Measurements from ENCODE around the gene NEK6.

NEK6 gene

DNA sequence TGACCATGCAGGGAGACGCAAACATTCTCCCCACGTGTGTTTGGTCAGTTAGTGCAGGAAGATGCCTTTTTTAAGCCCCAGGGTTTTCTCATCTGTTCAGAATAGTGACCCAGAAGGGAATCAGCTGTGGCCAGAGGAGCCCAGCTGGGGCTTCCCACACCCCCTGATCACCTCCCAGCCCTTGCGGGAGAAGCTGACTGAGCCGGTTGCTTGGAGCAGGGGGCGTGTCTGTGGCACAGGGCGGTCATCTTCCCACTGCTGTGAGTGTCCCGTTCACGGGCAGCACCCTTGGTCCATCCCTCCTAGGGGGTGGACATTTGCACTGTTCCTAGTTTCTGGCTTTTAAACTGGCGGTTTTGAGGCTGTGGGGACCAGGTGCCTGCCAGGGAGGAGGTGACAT is 69.7 kb downstream of the NEK6 start:
- DNase-seq, result no peak

DNA sequence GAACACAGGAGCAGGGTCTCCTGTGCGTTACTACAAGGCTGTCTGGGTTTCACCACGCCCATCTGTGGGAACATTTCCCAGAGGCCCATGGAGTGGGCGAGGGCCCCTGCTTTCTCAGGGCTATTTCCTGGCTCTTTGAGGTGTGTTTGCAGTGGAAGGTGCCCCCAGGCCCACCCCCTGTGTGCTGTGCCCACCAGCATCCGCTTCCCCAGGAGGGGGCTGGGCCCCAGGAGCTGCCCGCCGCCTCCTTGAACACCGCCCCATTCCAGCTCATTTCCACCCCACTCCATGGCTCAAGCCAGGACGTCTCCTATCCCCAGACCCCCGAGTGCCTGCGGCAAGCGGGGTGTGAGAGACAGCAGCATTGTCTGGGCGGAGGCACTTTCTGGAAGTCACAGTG is 70.5 kb downstream of the NEK6 start:
- DNase-seq, result no peak

DNA sequence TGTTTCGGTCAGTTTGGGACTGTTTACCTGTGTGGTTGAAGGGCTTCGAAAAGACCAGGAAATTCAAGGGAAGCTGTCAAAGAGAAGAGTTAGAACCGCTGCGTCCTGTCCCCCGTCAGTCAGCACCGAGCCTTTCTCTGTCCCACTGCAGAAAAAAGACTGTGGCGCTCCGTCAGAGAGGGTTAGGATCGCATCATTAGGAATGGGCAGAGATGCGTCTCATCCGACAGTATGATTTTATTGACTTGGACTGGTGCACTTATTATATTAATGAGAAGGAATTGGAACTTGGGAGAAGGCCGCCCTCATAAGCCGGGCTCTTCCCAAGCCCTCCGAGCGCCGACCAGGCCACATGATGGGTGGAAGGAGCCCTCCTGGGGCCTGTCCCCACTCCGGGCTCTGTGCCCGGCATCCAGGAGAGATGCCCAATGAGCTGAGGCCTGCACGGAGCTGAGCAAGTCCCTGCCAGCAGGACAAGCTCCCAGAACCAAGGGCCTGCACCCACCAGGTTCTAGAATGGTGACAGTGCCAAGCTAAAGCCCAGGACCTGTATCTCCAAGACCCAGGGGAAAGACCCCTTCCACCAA is 71.5 kb downstream of the NEK6 start:
- no peak for DNase-seq

DNA sequence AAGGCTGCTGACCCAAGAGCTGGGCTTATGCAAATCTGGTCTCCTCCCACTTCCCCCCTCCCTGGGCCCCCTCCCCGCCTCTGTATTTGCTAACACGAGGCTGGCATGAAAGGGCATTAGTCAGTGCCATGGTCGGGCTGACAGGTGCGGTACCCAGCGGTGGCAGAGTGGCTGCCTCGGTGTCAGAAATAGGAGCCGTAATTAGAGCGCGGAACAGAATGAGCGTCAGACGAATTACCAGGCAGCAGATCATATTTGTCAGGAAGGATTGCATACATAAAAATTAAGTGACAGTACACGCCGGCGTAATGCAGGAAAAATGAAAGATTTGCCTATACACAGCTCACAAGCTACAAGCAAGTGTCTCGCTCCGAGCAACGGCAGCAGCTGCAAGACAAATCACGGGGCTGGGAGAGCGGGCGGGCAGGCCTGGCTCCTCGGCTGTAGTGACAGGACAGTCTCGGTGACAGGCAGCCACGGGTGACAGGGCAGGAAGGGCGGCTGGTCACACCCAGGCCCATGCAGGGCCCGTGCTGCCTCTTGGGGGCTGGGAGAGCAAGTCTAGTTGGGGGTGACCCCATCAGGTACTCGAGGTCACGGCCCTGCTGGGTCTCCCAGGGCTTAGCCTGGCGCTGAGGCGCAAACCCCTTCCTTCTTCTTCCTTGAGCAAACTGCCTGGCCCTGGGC is 72.4 kb downstream of the NEK6 start:
- no peak for DNase-seq

DNA sequence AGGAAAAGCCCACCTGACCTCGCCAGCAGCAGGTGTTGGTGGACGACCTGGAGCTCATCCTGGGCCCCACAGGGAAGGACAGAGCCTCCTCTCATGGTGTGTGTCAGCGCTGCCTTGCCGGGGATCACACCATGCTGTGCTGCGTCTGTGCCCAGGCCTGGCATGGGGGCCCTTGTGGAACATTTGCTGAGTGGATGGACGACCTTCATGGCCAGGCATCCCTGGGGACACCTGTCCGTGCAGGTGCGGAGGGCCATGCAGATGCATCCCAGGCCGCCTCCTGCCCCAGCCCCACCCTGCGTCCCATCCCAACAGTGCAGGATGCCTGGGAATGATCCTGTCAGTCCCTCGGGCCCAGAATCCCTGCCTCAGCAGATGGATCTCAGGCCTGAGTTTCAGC is 73.8 kb downstream of the NEK6 start:
- DNase-seq, result no peak

DNA sequence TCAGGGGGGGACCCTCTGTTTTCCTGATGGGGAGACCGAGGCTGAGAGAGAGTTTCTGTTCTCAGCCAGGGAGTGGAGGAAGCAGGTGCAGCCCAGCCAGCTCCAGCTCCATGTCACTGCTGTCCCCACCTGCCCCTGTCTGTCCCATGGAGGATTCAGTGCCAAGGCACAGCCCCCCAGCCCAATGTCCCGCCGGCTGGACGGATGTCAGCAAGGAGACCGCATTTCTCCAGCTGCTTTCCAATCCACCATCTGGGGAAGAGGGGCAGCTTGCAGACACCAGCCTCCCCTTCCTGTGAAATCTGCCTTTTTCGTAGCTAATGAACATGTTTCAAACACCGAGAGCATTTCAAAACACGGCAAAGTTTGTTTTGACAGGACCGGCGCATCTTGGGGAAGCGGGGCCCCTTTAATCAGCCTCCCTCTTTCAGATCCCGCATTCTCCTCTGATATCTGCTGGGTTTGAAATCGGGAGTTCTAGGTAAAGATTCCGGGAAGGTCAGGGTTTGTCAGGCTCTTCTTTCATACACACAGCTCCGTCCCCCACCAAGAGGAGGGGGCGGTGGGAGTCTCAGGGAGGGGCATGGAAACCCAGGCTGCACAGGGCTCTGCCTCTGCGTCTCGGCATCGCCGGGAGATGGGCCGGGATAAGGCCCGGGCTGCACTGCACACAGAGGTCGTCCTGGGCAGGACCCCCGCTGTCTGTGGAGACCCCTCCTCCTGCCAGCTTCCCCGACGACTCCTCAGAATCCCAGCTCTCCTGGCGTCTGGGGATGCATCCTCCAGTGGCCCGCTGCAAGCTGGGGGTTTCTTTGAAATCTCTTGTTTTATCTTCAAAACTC is 74.8 kb downstream of the NEK6 start:
- no peak for DNase-seq

DNA sequence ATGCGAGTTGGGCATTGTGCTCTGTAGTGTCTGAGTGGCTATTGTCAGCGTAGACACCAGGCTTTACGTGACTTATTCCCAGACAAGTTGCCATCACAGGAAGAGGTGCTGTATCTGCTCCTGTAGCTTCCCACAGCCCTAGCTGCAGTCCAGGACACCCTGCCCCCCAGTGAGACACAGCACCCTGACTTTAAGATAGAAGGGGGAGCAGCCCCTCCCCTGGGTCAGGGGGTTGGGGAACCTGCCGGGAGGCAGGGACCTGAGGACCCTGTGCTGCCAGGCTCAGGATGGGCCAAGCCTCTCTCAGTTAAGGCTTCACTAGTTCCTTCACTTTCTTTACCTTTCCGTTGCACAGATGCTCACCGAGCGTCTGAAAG is 75.4 kb downstream of the NEK6 start:
- DNase-seq, result no peak

DNA sequence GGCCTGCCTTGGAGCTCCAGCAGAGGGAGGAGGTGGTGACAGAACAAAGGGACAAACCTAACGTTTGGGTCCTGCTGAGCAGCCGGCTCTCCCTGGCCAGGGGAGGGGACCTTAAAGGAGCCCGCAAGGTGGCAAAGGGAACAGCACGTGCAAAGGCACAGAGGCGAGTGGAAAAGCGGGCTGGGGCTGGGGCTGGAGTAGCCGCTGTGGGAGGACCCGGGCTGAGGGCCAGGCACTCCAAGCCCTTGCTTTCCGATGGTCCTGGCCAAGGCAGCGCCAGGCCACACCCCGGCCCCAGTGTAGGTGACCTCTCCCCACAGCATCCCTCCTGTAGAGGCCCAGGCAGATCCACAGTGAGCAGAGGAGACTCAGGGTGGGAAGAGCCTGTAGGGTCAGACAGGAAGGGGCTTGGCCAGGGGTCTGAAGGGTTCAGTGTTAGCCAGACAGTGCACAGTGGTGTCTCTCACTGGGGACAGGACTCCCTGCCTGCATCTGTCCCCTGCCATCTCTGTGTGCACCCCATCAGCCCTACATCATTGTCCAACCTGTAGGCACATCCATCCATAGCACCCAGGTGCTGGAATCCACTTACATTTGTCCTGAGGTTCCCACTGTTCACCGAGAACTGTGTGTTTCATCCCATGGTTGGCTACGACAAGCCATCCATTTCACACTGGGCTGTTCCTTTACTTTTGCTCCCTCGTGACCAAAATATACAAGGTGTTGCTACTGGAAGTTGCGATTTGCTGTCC is 77.0 kb downstream of the NEK6 start:
- DNase-seq, result no peak

DNA sequence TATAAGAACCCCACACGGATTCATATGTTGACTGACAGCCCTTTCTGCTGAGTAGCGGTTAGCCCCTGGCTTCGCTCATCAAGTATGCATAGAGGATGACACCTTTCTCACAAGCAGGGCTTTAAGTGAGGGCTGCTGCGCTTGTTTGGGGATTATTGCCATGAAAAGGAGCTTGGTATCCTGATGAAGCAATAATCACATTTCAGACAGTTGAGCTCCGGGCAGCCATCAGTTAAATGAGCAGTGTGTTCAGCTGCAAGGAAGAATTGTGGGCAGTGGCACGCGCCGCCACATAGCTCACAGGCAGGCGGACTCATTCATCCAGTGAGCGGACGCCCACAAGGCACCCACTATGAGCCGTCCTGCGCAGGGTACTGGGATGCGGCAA is 77.6 kb downstream of the NEK6 start:
- no peak for DNase-seq

DNA sequence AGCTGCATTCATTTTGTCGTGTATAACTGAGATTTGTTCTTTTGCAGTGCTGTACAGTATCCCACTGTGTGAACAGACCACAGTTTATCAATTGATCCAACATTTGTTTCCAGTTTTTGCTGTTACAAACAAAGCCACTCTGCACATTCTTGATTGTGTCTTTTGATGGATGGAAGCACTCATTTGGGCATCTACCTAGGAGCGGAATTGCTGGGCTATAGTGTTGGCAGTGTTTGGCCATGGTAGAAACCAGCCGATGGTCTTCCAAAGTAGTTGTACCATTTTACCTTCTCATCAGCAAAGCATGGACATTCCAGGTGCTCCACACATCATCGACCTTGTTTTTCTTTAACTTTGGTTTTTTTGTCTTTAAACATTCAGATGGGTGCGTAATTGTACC is 79.8 kb downstream of the NEK6 start:
- DNase-seq, result no peak

DNA sequence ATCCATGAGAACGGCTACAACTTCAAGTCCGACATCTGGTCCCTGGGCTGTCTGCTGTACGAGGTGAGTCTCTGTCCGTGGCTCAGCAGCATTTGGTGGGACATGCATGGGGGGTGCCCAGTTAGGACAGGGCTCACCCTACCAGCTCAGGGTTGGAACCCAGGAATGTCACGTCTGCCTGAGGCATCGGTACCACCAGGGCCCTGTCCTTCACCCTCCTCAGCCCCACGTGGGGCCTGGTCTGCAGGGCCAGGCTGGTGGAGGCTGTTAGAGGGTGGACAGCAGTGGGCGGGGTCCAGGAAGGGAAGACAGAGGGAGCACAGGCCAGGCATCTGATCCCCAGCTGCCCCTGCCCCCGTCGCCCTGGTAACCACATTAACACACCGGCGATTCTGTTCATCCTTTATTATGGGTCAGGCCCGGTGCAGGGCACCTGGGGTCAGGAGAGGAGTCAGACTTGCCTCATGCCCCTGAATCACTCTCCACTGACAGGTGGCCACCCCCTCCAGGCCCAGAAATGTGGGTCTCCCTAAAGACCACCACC is 81.9 kb downstream of the NEK6 start:
- DNase-seq, result no peak

DNA sequence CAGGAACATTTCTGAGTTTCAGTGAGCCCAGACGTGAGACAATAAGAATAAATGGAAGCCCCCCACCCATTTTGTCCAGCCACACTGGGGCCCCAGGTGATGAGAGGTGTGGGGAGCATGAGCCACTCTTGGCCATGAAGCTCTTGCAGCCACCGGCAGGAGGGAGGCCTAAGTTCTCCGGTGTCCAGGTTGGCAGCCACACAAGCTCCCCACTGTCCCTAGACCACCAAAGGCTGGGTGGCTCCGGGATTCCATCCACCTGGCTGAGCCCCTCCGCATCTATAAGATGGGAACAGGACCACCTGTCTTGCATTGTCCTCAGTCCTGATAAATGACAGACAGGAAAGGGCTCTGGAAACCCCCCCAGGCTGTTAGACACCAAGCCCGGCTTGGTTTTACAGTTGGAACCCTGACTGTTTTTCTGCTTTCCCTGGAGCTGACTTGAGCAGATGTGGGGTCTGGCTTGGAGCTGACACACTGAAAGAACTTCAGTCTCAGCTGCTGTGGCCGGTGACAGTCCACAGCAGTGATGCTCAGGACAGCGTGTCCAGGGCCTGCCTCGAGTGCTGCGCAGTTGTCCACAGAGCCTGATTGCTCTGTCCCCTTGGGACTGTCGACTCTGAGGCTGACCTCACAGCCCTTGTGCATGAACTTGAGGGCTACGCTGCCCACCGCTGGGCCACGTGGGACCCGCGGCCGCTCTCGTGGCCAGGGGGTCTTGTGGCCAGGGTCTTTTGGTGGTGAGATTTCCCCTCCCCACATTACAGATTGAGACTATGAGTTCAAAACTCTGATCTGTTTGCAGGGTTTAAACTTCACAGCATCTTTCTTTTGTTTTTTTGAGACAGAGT is 82.7 kb downstream of the NEK6 start:
- DNase-seq, result no peak

DNA sequence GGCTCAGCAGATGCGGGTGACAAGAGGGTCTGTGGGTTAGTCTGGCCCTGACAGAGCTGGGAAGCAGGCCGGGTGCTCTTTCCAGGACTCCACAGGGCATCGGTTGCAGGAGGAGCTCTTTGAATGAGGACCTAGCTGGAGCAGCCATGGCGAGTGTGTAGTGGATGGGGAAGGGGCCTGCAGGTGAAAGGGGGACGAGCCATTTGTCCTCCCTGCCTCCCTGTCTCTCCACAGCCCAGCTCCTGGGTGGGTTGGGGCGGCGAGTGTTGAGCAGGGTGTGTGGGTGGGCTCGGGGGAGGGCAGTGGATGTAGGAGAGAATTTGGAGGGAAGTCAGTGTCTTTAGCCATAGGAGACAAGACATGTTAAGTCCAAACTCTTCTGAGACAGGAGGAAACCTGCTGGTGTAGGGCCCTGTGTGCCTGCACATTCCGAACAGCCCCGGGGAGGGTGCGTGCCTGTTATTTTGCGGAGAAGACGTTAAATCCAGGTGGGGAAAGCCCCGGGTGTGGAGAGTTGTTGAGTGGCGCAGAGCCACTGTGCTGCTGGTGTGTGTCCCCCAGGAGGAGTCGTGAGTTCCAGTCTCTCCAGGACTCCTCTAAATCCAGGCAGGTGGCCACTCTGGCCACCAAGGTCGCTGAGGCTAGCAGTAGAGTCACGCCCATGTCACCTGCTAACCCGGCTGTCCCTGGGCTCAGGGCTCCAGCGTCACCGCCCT is 83.9 kb downstream of the NEK6 start:
- no peak for DNase-seq

DNA sequence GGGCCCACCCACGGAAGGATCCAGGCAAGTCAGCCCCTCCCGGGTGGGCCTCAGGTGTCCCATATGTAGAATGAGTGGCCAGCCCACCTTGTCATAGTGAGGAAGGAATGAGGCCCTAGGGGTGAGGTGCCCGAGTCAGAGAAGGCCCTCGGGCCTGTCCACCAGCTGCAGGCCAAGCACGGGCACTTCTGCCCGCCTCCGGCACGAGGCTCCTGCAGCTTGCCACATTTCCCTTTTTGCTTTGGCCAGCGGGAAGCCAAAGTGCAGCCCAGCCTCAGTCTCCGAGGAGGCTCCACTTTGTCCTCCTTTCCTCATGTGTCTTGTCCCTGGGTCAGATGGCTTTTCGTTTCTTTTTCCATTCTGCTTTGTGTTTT is 84.6 kb downstream of the NEK6 start:
- no peak for DNase-seq

DNA sequence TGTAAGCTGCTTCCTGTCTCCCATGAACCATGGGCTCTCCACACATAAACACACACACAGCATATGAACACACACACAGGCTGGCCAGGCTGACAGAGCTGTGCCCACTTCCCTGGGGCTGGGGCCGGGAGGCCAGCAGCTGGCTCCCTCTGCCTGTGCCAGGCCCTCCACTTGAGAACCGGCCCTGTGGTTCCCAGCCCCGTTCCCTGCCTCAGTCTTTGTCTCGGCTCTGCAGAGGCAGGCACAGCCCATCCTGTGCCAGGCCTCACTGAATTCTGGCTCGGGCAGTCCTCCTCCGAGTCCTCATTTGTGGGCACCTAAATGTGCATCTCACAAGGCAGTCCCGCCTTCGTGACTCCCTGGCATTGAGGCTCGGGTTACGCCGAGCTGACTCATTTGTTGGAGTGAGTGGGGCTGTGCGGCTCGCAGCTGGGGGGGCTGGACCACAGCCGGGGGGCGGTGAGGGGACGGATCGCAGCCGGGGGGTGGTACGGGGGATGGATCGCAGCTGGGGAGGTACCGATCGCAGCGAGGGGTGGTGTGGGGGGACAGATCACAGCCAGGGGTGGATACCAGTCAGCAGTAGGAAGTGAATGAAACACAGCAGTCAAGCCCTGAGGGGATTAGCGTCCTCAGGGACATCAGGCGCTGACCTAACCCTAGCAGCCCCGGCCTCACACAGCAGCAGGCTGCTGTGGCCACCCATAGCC is 85.2 kb downstream of the NEK6 start:
- DNase-seq, result no peak

DNA sequence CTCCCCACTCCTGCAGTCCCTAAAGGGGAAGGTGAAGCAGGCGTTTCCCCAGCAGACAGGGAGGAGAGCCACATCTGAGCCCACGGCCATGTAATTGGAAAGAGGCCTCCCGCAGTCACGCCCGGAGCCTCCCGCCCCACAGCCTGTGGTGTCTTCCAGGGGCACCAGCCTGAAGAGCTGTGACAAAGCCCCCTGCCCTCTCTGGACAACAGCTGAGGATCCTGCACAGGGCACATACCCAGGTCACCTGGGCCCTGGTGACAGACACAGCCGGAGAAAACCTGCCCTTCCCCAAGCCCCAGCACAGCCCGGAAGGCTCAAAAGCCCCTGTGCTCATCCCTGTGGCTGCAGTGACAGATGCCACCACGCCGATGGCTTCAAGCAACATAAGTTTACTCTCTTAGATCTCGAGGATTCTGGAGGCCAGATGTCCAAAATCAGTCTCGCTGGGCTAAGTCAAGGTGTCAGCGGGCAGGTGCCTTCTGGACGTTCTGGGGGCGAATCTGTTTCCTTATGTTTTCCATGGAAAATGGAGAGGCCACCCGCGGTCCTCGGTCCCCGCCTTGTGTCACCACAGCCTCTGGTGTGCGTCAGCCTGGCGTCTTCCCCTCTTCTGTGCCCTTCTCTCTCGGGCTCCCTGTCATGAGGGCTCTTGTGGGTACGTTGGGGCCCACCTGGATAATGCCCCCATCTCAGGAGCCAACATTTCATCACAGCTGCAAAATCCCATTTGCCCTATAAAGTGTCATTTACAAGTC is 86.0 kb downstream of the NEK6 start:
- no peak for DNase-seq

DNA sequence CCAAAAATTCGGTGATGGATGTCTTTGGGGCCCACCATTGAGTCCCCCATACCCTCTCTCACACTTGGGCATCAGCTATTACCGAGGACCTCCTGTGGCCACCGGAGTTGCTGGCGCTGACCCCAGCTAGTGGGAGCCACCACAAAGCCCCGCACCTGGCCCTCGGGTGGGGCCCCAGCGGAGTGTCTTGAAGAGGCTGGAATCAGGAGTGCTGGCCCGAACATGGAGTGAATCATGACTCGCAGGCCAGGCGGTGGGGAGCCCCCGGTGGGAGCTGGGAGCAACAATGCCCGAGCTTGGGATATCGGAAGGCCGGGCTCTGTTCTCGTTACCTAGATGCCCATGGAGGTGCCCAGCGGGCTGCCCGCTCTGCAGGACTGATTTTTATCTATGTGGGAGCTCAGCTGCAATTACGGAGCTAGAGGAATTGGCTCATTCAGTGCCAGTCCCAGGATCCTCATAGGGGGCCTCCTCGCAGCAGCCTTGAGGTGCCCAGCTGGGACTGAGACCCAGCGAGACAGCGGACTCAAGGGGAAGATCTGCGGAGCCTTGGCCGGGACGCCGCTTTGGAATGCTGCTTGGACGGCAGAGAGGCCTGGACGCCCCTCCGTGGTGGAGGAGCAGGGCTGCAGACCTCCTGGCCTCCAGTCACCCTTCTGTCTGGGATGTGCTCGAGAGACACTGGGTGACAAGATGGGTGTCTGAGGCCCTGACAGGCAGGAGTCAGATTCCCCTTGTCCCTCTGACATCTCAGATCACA is 86.7 kb downstream of the NEK6 start:
- no peak for DNase-seq

DNA sequence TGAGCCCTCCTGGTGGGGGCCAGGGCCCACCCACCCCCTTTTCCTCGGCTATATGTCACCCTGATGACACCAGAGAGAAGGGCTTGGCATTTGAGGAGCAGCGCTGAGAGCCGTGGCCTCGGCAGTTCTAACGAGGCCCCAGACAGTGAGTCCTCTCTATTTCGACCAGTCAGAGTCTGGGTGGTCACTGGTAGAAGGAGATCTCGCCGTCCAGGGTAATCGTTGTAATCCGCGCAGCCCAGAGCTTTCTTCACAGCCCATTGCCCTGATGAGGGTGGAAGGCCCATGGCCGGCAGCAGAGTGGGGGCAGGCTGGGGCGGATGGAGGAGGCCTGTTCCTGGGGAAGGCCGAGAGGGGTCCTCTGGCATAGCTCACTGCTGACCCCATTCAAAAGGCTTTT is 87.3 kb downstream of the NEK6 start:
- DNase-seq, result no peak

DNA sequence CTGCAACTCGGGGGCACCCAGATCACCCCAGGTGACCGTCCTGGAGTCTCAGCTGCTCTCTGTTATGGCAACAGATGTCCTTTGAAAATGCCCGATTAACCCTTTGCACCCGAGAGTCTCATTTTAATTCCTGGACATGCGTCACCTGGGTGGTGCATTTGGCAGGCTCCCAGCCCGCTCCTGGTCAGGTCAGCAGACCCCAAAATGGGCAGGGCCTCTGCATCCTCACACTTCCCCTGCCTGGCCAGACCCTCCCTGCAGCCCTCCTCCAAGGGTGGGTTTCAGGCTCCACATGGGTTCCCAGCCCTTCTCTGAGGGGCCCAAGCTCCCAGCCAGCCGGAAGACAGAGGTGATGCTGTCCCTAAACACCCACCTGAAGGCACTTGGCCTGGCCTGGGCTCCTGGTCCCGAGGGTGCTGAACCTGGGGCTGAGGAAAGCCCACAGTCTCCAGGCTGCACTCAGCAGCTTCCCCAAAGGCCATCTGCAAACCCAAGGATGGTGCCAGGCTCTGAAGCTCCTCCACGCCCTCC is 88.1 kb downstream of the NEK6 start:
- no peak for DNase-seq

Measured in KG1 (cell line).